Endometrium (tissue), 2 donors: Measurements from ENCODE around the gene HDAC10.

Experiments
- FAIRE-seq: peaks from 2 replicates; lab custom pipeline; 2012; peaks lifted over from hg19 to GRCh38; lab: Jason Lieb, UNC
- donor health status: control.
- donor health status: control.

The HDAC10 gene

DNA sequence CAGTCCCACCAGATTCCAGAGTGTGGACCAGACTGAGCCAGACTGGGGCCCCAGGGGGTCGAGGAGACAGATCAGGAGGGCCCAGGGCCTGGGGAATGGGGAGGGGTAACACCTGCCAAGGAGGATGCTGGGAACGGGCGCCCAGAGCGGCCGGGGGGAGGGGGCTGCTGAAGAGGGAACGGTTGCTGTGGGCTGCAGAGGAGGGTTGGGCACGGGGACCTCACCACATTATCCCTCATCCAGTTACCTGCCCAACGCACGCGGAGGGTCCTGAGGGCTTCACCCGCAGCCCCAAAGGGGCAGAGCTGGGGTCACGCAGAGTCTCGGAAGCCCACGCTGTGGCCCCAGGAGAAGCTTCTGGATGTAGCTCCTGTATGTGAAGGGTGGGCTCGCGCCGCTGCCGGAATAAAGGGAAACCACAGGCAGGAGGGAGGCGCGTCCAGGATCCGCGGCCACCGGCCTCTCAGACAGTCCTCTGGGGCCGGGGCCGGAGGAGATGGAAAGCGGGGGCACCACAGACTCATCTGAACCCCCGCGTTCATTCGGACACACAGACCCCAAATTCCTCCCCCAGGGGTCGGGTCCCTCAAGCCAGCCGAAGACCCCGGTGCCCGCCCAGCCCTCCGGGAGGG is 51.1 kb downstream of the HDAC10 start:
- no peak for FAIRE-seq

DNA sequence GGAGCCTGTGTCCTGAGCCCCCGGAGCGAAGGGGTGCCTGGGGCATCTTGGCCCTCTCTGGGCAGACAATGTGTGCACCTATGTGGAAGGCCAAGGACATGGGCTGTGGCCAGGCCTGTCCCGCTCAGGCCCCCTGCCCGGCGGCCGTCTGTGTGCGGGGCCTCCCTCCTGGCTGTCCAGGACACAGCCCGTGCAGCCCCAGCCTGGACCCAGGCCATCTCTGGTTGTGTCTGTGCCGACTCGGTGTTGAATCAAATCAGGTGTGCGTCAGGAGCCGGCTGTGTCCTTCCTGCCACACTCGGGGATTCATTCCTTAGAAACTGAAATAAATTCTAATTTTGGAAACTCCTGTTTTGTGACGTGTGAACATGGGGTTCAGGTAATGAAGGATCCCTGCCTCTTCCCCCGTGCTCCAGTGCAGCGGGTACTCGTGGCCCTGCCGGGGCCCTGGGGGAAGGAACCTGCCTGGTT is 51.8 kb downstream of the HDAC10 start:
- no peak for FAIRE-seq

DNA sequence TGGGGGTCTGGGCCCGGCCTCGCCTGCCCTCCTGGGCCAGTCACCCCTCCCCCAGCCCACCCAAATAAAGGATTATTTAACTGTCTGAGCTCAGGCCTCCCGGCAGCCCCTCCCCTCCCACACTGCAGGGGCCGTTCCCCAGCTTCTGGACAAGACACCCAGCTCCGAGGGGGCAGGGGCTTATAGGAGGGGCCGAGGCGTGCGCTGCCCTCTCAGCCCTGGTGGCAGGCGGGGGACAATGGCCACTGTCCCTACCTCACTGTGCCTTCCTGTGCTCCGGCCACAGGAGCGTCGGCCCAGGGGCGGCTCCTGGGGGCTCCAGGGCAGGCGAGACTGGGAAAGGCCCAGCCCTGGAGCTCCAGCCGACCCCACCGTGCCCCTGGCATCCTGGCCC is 52.4 kb downstream of the HDAC10 start:
- no peak for FAIRE-seq

DNA sequence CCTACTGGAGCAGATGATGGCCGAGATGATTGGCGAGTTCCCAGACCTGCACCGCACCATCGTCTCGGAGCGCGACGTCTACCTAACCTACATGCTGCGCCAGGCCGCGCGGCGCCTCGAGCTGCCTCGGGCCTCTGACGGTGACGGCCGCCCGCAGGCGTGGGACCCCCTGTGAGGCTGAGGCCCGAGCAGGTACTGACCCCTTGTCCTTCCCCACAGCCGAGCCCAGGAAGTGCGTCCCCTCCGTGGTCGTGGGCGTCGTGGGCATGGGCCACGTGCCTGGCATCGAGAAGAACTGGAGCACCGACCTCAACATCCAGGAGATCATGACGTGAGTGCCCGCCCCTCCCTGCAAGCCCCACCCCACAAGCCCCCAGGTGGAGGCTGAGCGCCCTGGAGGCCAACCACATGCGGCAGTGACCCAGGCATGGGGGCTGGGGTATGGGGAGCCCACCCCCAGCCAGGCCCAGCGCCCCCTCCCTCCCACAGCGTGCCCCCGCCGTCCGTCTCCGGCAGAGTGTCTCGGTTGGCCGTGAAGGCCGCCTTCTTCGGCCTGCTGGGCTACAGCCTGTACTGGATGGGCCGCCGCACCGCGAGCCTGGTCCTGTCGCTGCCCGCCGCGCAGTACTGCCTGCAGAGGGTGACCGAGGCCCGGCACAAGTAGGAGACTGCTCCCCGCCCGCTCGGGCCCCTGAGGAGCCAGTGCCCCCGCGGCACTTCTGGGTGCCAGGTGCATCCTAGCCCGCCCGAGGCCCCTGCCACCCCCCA is 53.0 kb downstream of the HDAC10 start:
- FAIRE-seq, result no peak

DNA sequence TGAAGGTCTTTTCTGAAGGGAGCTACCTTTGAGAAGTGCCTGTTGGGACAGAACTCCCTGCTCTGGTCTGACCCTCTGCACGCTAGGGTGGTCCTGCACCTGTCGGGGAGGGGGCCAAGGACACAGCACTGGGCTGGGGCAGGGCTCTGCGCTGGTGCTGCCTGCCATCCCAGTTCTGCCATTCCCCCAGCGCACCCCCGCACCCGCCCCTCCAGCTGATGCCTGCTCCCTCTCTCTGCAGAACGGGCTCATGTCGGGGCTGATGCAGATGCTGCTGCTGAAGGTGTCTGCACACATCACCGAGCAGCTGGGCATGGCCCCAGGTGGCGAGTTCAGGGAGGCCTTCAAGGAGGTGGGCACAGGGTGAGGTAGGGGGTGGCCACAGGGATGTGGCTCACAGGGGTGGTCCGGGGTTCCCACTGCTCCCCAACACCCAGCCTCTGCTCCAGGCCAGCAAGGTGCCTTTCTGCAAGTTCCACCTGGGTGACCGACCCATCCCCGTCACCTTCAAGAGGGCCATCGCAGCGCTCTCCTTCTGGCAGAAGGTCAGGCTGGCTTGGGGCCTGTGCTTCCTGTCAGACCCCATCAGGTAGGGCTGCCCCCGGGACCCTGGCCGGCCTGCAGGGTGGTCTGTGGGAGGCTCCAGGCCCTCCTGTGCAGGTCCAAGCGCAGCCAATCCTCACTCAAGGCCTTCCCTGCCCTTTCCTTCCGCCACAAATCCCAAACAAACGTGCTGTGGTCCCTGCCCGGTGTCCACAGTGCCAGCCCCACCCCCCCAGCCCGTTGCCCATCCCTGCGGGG is 53.9 kb downstream of the HDAC10 start:
- no peak for FAIRE-seq

DNA sequence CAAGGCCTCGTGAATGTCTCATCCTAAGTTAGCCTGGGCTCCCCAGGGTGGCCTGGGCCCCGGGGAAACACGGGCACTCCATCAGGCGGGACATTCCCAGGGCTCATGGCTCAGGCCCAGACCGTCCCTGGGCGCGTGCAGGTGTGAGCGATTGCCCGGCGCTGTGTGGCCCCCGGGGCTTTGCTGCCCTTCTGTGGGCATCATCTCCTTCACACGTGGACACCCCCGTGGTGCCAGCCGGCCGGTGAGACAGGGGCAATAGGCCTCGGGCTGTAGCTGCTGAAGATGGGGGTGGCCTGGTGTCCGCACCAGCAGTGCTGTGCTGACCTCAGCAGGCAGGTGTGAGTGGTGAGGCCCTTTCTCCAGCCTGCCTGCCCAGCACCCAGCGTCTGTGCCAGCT is 54.8 kb downstream of the HDAC10 start:
- FAIRE-seq, result no peak
